Left ventricle myocardium inferior (tissue), 1 donor: Measurements from ENCODE around the gene PCNX2. TPM values are rescaled to one million over a fixed set of nuclear protein-coding genes. Genes with fewer than 3 reads are reported as not detected.
"Not testable (repeated sequence)": the region's sequence is repeated elsewhere in the genome, so short reads cannot be mapped to it uniquely, and the experiment has no call there.

Source experiments
- DNase-seq: peaks from one replicate; pipeline ENCODE4 v3.0.0-alpha.2; 2020
- H3K27ac ChIP-seq: fragments of 200-600 bp; replicated peaks from 2 replicates; pipeline ENCODE4 v1.8.0; 2021
- H3K27me3 ChIP-seq: fragments of 200-600 bp; 2 replicates; pipeline ENCODE4 v1.8.0; 2021; ENCODE audit warnings: low read depth
- H3K36me3 ChIP-seq: fragments of 200-600 bp; 2 replicates; pipeline ENCODE4 v1.8.0; 2021
- H3K4me1 ChIP-seq: fragments of 200-600 bp; 2 replicates; pipeline ENCODE4 v1.8.0; 2021
- H3K4me3 ChIP-seq: fragments of 200-600 bp; 2 replicates; pipeline ENCODE4 v1.8.0; 2021; ENCODE audit warnings: mild to moderate bottlenecking, moderate library complexity
- H3K9me3 ChIP-seq: fragments of 200-600 bp; replicated peaks from 2 replicates; pipeline ENCODE4 v1.8.0; 2021
- CTCF ChIP-seq: fragments of 200-600 bp; IDR thresholded peaks from 2 replicates; pipeline ENCODE4 v1.8.0; 2021; ENCODE audit warnings: antibody characterized with exemption, mild to moderate bottlenecking, borderline replicate concordance
- intact Hi-C: fragments of 100-400 bp; cut with micrococcal nuclease; formaldehyde crosslinking; loops from one replicate; pipeline ENCODE4 v1.11.0; 2022
- total RNA-seq: library from RNA; stranded (reverse); fragmentation: NEBNext Ultra II Directional; extraction: Animal tissue kit (Norgen Biotek cat#: 25700); gene quantifications from one replicate; pipeline ENCODE4 v1.2.1, GENCODE V29; 2021
- donor health status: DM: no; HTN: yes; CAD: no; lungs with severe emphysema.

PCNX2 gene
- total RNA-seq, 1 donor from 2014 or later, result 0.82 TPM

- H3K27ac ChIP-seq, result no peak overlapping the region
- DNase-seq, result no peak
Measured at GRCh38 chr1:233082778-233083550, 212.6 kb downstream of the PCNX2 start.

GRCh38 chr1:233081735-233082134, 213.8 kb downstream of the PCNX2 start:
- peaks cover 2% of the 10 kb centered on the region for H3K4me1 ChIP-seq
- no peak for DNase-seq
- no peaks in the 10 kb centered on the region for H3K9me3 ChIP-seq
- H3K27me3 ChIP-seq, result no peaks in the 10 kb centered on the region
- no peak overlapping the region for H3K4me3 ChIP-seq
- no peak overlapping the region for H3K27ac ChIP-seq
- no peak for TF ChIP-seq CTCF
- intact Hi-C loops, result no loop called here
- no peaks in the 10 kb centered on the region for H3K36me3 ChIP-seq

More at GRCh38 chr1:233082778-233083550, 212.6 kb downstream of the PCNX2 start:
- no peaks in the 10 kb centered on the region for H3K27me3 ChIP-seq
- no peak for TF ChIP-seq CTCF
- intact Hi-C loops, result no loop called here
- H3K4me1 ChIP-seq, result peaks cover 6% of the 10 kb centered on the region
- H3K36me3 ChIP-seq, result no peaks in the 10 kb centered on the region
- H3K9me3 ChIP-seq, result no peaks in the 10 kb centered on the region
- no peak overlapping the region for H3K4me3 ChIP-seq

GRCh38 chr1:233080827-233081226, 214.7 kb downstream of the PCNX2 start:
- DNase-seq, intact Hi-C loops, H3K27ac ChIP-seq, H3K4me1 ChIP-seq, H3K4me3 ChIP-seq, H3K36me3 ChIP-seq, H3K27me3 ChIP-seq, H3K9me3 ChIP-seq: not testable (repeated sequence)

- H3K36me3 ChIP-seq, result no peaks in the 10 kb centered on the region
- intact Hi-C loops, result no loop called here
- TF ChIP-seq CTCF, result no peak
Measured at GRCh38 chr1:233080286-233080685, 215.2 kb downstream of the PCNX2 start.

GRCh38 chr1:233079574-233079973, 216.0 kb downstream of the PCNX2 start:
- Histone ChIP-seq H3K27me3 (no peaks in the 10 kb centered on the region), H3K4me1 (no peaks in the 10 kb centered on the region), H3K4me3 (no peak overlapping the region), H3K9me3 (no peaks in the 10 kb centered on the region), H3K36me3 (no peaks in the 10 kb centered on the region), H3K27ac (no peak overlapping the region)
- no peak for TF ChIP-seq CTCF
- intact Hi-C loops, result no loop called here
- no peak for DNase-seq

More at GRCh38 chr1:233080286-233080685, 215.2 kb downstream of the PCNX2 start:
- no peaks in the 10 kb centered on the region for H3K4me1 ChIP-seq
- no peaks in the 10 kb centered on the region for H3K9me3 ChIP-seq
- DNase-seq, result no peak
- no peak overlapping the region for H3K27ac ChIP-seq
- H3K4me3 ChIP-seq, result no peak overlapping the region
- H3K27me3 ChIP-seq, result no peaks in the 10 kb centered on the region

GRCh38 chr1:233078396-233078795, 217.1 kb downstream of the PCNX2 start:
- H3K27ac ChIP-seq, result no peak overlapping the region
- no peak for TF ChIP-seq CTCF
- no peaks in the 10 kb centered on the region for H3K36me3 ChIP-seq

More at GRCh38 chr1:233078396-233078795, 217.1 kb downstream of the PCNX2 start:
- Histone ChIP-seq H3K4me1 (no peaks in the 10 kb centered on the region), H3K9me3 (peaks cover 7% of the 10 kb centered on the region), H3K4me3 (no peak overlapping the region), H3K27me3 (no peaks in the 10 kb centered on the region)
- DNase-seq, result no peak
- intact Hi-C loops, result no loop called here
